CD8-positive, alpha-beta memory T cell (primary cell): ENCODE measurements around the gene DLG1. TPM values are rescaled to one million over a fixed set of nuclear protein-coding genes. Genes with fewer than 3 reads are reported as not detected.
A peak's percentile ranks its signal among the peaks of the same experiment; 100 is the strongest.

Experiments
- CTCF ChIA-PET: fragments of 350-600 bp; sonication (Branson Sonifier 250); formaldehyde crosslinking; loops from one replicate; lab custom pipeline; 2021; ENCODE audit warnings: antibody characterized with exemption; lab: Charles Lee
- POLR2A ChIA-PET: fragments of 350-600 bp; sonication (Branson Sonifier 250); formaldehyde crosslinking; loops from one replicate; lab custom pipeline; 2021; ENCODE audit warnings: antibody characterized with exemption; lab: Charles Lee
- DNase-seq, 5 donors: peaks; one replicate each; pipeline versions ENCODE4 v3.0.0 to v3.0.0-alpha.2; 2020 to 2022; ENCODE audit warnings: mixed read lengths in 1 of 5
- H3K27ac ChIP-seq: one replicate; pipeline ENCODE4 v1.7.0; 2013; ENCODE audit warnings: low read depth, mild to moderate bottlenecking, low read length, moderate library complexity
- H3K27me3 ChIP-seq: 2 replicates; pipeline ENCODE4 v1.7.0; 2013; ENCODE audit warnings: low read length, mild to moderate bottlenecking; ENCODE audit not compliant: insufficient read depth, poor library complexity, severe bottlenecking
- H3K36me3 ChIP-seq: 2 replicates; pipeline ENCODE4 v1.7.0; 2013; ENCODE audit warnings: mild to moderate bottlenecking, low read length, moderate library complexity; ENCODE audit not compliant: insufficient read depth
- H3K4me1 ChIP-seq: 2 replicates; pipeline ENCODE4 v1.7.0; 2013; ENCODE audit warnings: mild to moderate bottlenecking, low read length, moderate library complexity; ENCODE audit not compliant: insufficient read depth
- H3K4me3 ChIP-seq: 2 replicates; pipeline ENCODE4 v1.7.0; 2013; ENCODE audit warnings: mild to moderate bottlenecking, low read length
- H3K9me3 ChIP-seq: 2 replicates; pipeline ENCODE4 v1.7.0; 2013; ENCODE audit warnings: mild to moderate bottlenecking, low read length
- H3K27ac Mint-ChIP-seq, 8 donors: one replicate each; pipeline ENCODE4 v1.8.0; 2020 to 2021; ENCODE audit warnings: mixed read lengths in 8 of 8, mild to moderate bottlenecking in 6 of 8, inconsistent platforms in 3 of 8, moderate library complexity in 3 of 8
- H3K27me3 Mint-ChIP-seq, 2 donors: one replicate each; pipeline ENCODE4 v1.8.0; 2020 to 2021; ENCODE audit warnings: mixed read lengths in 2 of 2, mild to moderate bottlenecking in 1 of 2, moderate library complexity in 1 of 2
- H3K36me3 Mint-ChIP-seq, 3 donors: one replicate each; pipeline ENCODE4 v1.8.0; 2020 to 2021; ENCODE audit warnings: mixed read lengths in 3 of 3, inconsistent platforms in 1 of 3, mild to moderate bottlenecking in 1 of 3
- H3K4me1 Mint-ChIP-seq, 3 donors: one replicate each; pipeline ENCODE4 v1.8.0; 2020 to 2021; ENCODE audit warnings: mixed read lengths in 3 of 3, inconsistent platforms in 1 of 3, mild to moderate bottlenecking in 1 of 3
- H3K4me3 Mint-ChIP-seq, 7 donors: one replicate each; pipeline ENCODE4 v1.8.0; 2020 to 2021; ENCODE audit warnings: mixed read lengths in 7 of 7, mild to moderate bottlenecking in 6 of 7, moderate library complexity in 4 of 7, inconsistent platforms in 2 of 7
- H3K9me3 Mint-ChIP-seq, 5 donors: one replicate each; pipeline ENCODE4 v1.8.0; 2020 to 2022; ENCODE audit warnings: mixed read lengths in 5 of 5, mild to moderate bottlenecking in 3 of 5, moderate library complexity in 2 of 5, inconsistent platforms in 1 of 5
- polyA plus RNA-seq: library from polyadenylated mRNA; unstranded; fragments of 300-500 nt; fragmentation: Illumina TruSeq; gene quantifications from one replicate; pipeline ENCODE4 v1.2.3, GENCODE V29; 2021
- total RNA-seq, 2 experiments: library from RNA; stranded (reverse); gene quantifications; one replicate each; pipeline ENCODE4 v1.2.3, GENCODE V29; 2021

The DLG1 gene
- total and polyA plus RNA-seq, 3 experiments from 2014 or later, result 30.5 to 51.2 (median 49.2) TPM

- Mint-ChIP-seq H3K27me3 (peaks cover 6 to 10% of the 10 kb centered on the region in 2 donors), H3K36me3 (no peaks in the 10 kb centered on the region), H3K4me3 (peak overlapping the region in 2 of 7 donors; percentile 10 to 49), H3K9me3 (no peaks in the 10 kb centered on the region), H3K27ac (peak overlapping the region in 1 of 8 donors; percentile 12), H3K4me1 (peaks cover 5 to 18% (median 10%) of the 10 kb centered on the region in 3 donors)
- Histone ChIP-seq H3K27me3 (no peaks in the 10 kb centered on the region), H3K27ac (no peak overlapping the region), H3K36me3 (no peaks in the 10 kb centered on the region), H3K4me3 (no peak overlapping the region), H3K9me3 (no peaks in the 10 kb centered on the region), H3K4me1 (no peaks in the 10 kb centered on the region)
- peak in 1 of 5 donors; percentile 22 for DNase-seq
- POLR2A ChIA-PET, result no interaction called here
- CTCF ChIA-PET, result no interaction called here
These were observed 273.3 kb downstream of the DLG1 start for GRCh38 chr3:197024881-197025735.

GRCh38 chr3:197023998-197024651 lies 274.3 kb downstream of the DLG1 start:
- peaks cover 5 to 10% of the 10 kb centered on the region in 2 donors for H3K27me3 Mint-ChIP-seq
- Histone ChIP-seq H3K27ac (no peak overlapping the region), H3K4me1 (no peaks in the 10 kb centered on the region), H3K9me3 (no peaks in the 10 kb centered on the region), H3K27me3 (no peaks in the 10 kb centered on the region), H3K36me3 (no peaks in the 10 kb centered on the region), H3K4me3 (no peak overlapping the region)
- no peaks in the 10 kb centered on the region for H3K36me3 Mint-ChIP-seq
- peaks cover 5 to 16% (median 8%) of the 10 kb centered on the region in 3 donors for H3K4me1 Mint-ChIP-seq
- peak overlapping the region in 3 of 7 donors; percentile 6 to 44 (median 42) for H3K4me3 Mint-ChIP-seq
- peak overlapping the region in 1 of 8 donors; percentile 24 for H3K27ac Mint-ChIP-seq
- ChIA-PET CTCF (no interaction called here), POLR2A (no interaction called here)
- H3K9me3 Mint-ChIP-seq, result no peaks in the 10 kb centered on the region
- DNase-seq, result peak in 1 of 5 donors; percentile 41

- Mint-ChIP-seq H3K4me1 (peaks cover 5 to 11% (median 6%) of the 10 kb centered on the region in 3 donors), H3K4me3 (peak overlapping the region in 5 of 7 donors; percentile 42 to 68 (median 62)), H3K9me3 (no peaks in the 10 kb centered on the region), H3K36me3 (no peaks in the 10 kb centered on the region), H3K27me3 (peaks cover 5 to 10% of the 10 kb centered on the region in 2 donors), H3K27ac (peak overlapping the region in 4 of 8 donors; percentile 24 to 70 (median 46))
- Histone ChIP-seq H3K9me3 (no peaks in the 10 kb centered on the region), H3K27ac (no peak overlapping the region), H3K4me1 (no peaks in the 10 kb centered on the region), H3K27me3 (no peaks in the 10 kb centered on the region), H3K36me3 (no peaks in the 10 kb centered on the region), H3K4me3 (no peak overlapping the region)
- DNase-seq, result peak in 1 of 5 donors; percentile 22
- POLR2A ChIA-PET, result no interaction called here
- CTCF ChIA-PET, result no interaction called here
These were observed 275.0 kb downstream of the DLG1 start for GRCh38 chr3:197023241-197023997.

GRCh38 chr3:197022405-197023231 lies 275.8 kb downstream of the DLG1 start:
- peaks cover 5 to 9% (median 6%) of the 10 kb centered on the region in 3 donors for H3K4me1 Mint-ChIP-seq
- peak in 1 of 5 donors; percentile 20 for DNase-seq
- Histone ChIP-seq H3K27ac (no peak overlapping the region), H3K36me3 (no peaks in the 10 kb centered on the region), H3K4me3 (no peak overlapping the region), H3K4me1 (no peaks in the 10 kb centered on the region), H3K9me3 (no peaks in the 10 kb centered on the region), H3K27me3 (no peaks in the 10 kb centered on the region)
- POLR2A ChIA-PET, result no interaction called here
- no peaks in the 10 kb centered on the region for H3K9me3 Mint-ChIP-seq
- H3K4me3 Mint-ChIP-seq, result no peak overlapping the region
- H3K27me3 Mint-ChIP-seq, result peaks cover 5 to 10% of the 10 kb centered on the region in 2 donors
- no peaks in the 10 kb centered on the region for H3K36me3 Mint-ChIP-seq
- H3K27ac Mint-ChIP-seq, result no peak overlapping the region
- CTCF ChIA-PET, result no interaction called here

GRCh38 chr3:197021729-197022404 lies 276.5 kb downstream of the DLG1 start:
- no peaks in the 10 kb centered on the region for H3K27me3 ChIP-seq
- H3K27ac ChIP-seq, result no peak overlapping the region
- H3K9me3 Mint-ChIP-seq, result no peaks in the 10 kb centered on the region
- no peaks in the 10 kb centered on the region for H3K9me3 ChIP-seq
- peak in 1 of 5 donors; percentile 27 for DNase-seq
- H3K4me3 ChIP-seq, result no peak overlapping the region
- POLR2A ChIA-PET, result no interaction called here
- peak overlapping the region in 1 of 8 donors; percentile 67 for H3K27ac Mint-ChIP-seq
- peaks cover 5 to 9% (median 6%) of the 10 kb centered on the region in 3 donors for H3K4me1 Mint-ChIP-seq
- no peaks in the 10 kb centered on the region for H3K36me3 Mint-ChIP-seq
- CTCF ChIA-PET, result no interaction called here
- H3K4me1 ChIP-seq, result no peaks in the 10 kb centered on the region
- no peak overlapping the region for H3K4me3 Mint-ChIP-seq
- peaks cover 5 to 10% of the 10 kb centered on the region in 2 donors for H3K27me3 Mint-ChIP-seq
- H3K36me3 ChIP-seq, result no peaks in the 10 kb centered on the region

- no peaks in the 10 kb centered on the region for H3K4me1 ChIP-seq
- H3K27me3 ChIP-seq, result no peaks in the 10 kb centered on the region
- H3K27ac Mint-ChIP-seq, result no peak overlapping the region
These were observed 277.2 kb downstream of the DLG1 start for GRCh38 chr3:197021231-197021630.

GRCh38 chr3:197019535-197019934 lies 278.9 kb downstream of the DLG1 start:
- no peak overlapping the region for H3K27ac ChIP-seq
- CTCF ChIA-PET, result interaction anchor here (0.9 kb wide), 1 partner anchor 10 kb away, joined by 3 read pairs; the partner anchor contains the start of gene MELTF
- no peak overlapping the region for H3K4me3 ChIP-seq
- no peak overlapping the region for H3K4me3 Mint-ChIP-seq
- no peaks in the 10 kb centered on the region for H3K9me3 Mint-ChIP-seq
- no peaks in the 10 kb centered on the region for H3K9me3 ChIP-seq
- no peak for DNase-seq
- H3K36me3 ChIP-seq, result no peaks in the 10 kb centered on the region
- H3K4me1 ChIP-seq, result no peaks in the 10 kb centered on the region
- POLR2A ChIA-PET, result interaction anchor here (0.5 kb wide), 1 partner anchor 86 kb away, joined by 3 read pairs; no protein-coding TSS in a partner anchor
- H3K4me1 Mint-ChIP-seq, result peaks cover 3 to 9% (median 5%) of the 10 kb centered on the region in 3 donors
- no peaks in the 10 kb centered on the region for H3K36me3 Mint-ChIP-seq
- no peak overlapping the region for H3K27ac Mint-ChIP-seq
- H3K27me3 Mint-ChIP-seq, result peaks cover 1 to 8% of the 10 kb centered on the region in 2 donors
- no peaks in the 10 kb centered on the region for H3K27me3 ChIP-seq

More at GRCh38 chr3:197021231-197021630, 277.2 kb downstream of the DLG1 start:
- H3K9me3 ChIP-seq, result no peaks in the 10 kb centered on the region
- no peak overlapping the region for H3K4me3 Mint-ChIP-seq
- peak in 1 of 5 donors; percentile 34 for DNase-seq
- H3K36me3 Mint-ChIP-seq, result no peaks in the 10 kb centered on the region
- no peaks in the 10 kb centered on the region for H3K36me3 ChIP-seq
- H3K4me3 ChIP-seq, result no peak overlapping the region
- ChIA-PET POLR2A (no interaction called here), CTCF (no interaction called here)
- H3K27ac ChIP-seq, result no peak overlapping the region
- no peaks in the 10 kb centered on the region for H3K9me3 Mint-ChIP-seq
- H3K4me1 Mint-ChIP-seq, result peaks cover 5 to 9% (median 6%) of the 10 kb centered on the region in 3 donors
- peaks cover 5 to 10% of the 10 kb centered on the region in 2 donors for H3K27me3 Mint-ChIP-seq
